ENCODE data around the gene FHDC1.

DNA sequence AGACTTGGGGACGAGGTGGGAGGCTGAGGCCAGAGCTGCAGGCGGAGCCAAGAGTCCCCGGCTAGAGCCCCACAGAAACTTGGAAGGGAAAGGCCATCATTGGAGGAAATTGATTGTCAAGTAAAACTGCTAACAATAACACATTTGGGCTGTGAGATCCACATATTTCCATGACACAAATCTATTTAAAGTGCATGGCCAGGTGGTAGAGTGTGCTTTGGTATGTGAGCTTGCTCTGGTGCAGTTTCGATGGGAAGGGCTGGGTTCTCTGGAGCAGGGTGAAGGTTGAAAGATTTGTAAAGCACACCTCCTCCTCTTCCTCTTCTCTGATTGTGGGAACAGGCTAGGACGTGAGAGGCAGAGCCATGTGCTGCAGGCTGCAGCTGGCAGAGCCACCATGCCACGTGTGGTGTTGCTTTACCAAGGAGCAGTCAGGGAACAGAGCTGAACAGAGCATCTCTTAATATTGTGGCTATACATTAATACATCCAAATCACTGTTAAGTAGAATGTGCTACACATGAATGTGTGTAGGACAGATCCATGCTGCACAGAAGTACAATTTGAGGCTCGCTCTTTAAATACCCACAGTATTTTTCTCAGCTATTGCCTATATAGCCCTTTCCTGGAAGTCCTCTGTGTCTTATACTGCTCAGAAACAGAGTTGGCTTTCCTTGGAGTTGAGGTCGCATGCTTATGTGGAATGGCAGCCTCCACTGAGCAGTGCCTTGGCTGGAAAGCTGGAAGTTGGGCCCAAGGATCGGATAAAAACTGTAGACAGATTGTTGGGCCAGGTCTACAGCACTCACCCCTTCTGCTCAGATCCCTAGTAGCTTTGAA lies 37.7 kb downstream of the FHDC1 start:
- TF ChIP-seq RAD21 (IDR thresholded peaks at IDR 0.05; ENCODE audit: low read depth) (no peak), CEBPB (IDR thresholded peaks at IDR 0.05) (no peak), TAF1 (IDR thresholded peaks at IDR 0.05; ENCODE audit: low read depth) (no peak), EP300 (IDR thresholded peaks at IDR 0.05; ENCODE audit: borderline replicate concordance) (no peak), YY1 (IDR thresholded peaks at IDR 0.05; ENCODE audit: low read depth) (no peak), MAX (IDR thresholded peaks at IDR 0.05) (no peak), REST (IDR thresholded peaks at IDR 0.05; ENCODE audit: low read depth) (no peak), EGR1 (IDR thresholded peaks at IDR 0.05) (no peak), FOXM1 (IDR thresholded peaks at IDR 0.05; ENCODE audit: borderline replicate concordance, low read depth) (no peak), CREB1 (IDR thresholded peaks at IDR 0.05; ENCODE audit: low read depth) (no peak), NFIC (IDR thresholded peaks at IDR 0.05) (no peak)
- TF ChIP-seq, protein P1, sequence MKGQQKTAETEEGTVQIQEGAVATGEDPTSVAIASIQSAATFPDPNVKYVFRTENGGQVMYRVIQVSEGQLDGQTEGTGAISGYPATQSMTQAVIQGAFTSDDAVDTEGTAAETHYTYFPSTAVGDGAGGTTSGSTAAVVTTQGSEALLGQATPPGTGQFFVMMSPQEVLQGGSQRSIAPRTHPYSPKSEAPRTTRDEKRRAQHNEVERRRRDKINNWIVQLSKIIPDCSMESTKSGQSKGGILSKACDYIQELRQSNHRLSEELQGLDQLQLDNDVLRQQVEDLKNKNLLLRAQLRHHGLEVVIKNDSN (IDR thresholded peaks at IDR 0.05) = no peak

Measured in Ishikawa (cell line).